Cerebellar nuclear complex (tissue), 1 donor: ENCODE measurements around the gene RNF34.

Source experiments
- DNase-seq, 2 experiments: peaks; one replicate each; lab custom pipeline; 2025; lab: John Stamatoyannopoulos, UW

The RNF34 gene

DNA sequence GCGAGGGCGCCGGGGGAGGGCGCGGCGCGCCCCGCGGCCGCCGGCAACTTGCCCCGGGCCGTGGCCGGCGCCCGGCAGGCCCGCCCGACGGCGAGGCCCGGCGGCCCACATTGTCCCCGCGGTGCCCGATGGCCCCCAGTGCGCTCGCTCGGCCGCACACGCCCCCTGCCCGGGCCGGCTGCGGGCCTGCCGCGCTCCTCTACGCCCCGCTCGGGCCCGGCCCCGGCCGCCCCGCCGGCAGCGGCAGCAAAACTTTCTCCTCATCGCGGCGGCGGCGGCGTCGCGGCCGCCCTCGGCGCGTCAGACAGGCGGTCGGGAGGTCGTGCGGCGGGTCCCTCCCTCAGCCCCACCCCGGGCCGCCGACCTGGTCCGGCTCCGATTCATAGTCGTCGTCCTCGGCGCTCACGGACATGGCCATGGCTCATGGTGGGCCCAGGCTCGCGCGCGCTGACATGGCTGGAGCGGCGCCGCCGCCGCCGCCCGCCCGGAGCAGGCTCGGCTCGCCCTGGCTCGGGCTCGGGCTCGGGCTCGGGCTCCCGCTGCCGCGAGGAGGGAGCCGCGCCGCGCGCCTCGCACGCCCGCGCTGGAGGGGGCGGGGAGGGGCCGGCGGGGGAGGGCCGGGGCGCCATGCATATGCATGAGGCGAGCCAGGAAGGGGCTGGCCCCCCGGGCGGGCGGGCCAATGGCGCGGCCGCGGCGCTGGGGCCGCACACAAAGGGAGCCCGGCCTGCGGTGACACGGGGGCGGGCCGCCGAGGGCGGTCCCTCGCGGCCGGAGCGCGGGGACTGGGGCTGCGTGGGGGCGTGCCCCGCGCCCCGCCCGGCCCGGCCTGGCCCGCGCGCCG lies 67.1 kb downstream of the RNF34 start:
- peak in 1 of 2 experiments; percentile 5 for DNase-seq

- DNase-seq, result no peak
Measured at GRCh38 chr12:121467638-121468498, 68.0 kb downstream of the RNF34 start.

DNA sequence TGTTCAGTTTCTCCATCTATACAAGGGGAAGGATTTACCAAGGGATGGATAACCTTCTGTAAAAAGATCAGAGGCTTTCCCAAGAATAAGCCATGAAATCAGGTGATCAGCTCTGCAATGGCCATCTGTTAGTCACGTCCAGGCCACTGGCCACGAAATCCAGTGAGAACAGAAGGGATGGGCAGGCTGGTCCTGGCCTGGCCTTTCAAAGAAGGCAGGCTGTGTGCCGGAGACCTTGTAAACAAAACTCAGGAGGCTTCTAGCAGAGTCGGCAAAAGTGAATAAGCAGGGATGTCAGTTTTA lies 68.5 kb downstream of the RNF34 start:
- peak; percentile 27 to 44 for DNase-seq

DNA sequence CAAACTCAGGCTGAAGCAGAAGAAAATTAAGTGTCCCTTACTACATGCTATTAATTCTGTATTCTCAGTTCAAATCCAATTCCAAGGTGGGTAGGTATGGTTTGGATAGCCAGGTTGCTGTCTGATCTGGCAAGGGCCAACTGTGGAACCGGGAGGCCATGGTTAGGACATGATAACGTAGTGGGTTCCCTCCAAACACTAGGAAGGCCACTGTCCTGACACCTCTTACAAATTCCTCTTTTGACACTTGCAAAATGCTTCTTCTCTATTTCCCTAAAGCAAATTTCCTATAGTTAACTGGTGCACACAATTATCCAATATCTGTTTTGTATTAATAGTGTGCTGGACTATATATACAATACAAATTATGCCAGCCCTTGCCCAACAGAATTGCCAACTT lies 70.8 kb downstream of the RNF34 start:
- DNase-seq, result no peak

DNA sequence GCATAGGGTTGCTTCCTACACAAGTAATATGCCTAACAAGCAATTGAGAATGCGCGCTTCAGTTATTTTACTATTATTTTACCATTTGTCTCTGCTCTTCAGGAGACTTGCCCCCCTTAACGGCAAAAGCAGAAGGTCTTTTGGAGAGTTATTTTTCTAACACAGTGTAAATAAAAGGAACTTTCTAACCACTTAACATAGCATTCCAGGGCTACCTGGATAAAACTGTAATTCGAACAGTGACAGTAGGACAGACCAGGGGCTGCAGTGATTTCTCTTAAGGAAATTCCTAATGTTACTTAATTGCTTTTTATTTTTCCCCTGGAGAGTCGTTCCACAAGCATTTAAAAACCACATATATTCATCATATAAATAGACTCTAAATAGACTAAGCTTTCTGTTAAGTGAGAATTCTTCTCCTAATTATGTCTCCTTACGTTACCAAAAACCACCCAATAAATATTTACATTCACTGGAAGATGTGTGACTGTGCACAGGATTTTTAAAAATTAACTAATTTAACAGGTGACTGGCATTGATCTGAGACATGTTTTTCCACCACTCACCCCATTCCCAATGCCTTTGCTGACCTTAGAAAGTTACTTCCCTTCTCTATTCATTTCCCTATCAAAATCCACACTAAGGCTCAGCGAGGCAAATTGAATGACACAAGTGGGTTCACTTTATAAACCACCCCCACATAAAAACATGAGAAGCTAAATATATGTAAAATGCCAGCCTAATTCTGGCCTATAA lies 72.4 kb downstream of the RNF34 start:
- no peak for DNase-seq
